Measurements from ENCODE around the gene SEMA6D.

DNA sequence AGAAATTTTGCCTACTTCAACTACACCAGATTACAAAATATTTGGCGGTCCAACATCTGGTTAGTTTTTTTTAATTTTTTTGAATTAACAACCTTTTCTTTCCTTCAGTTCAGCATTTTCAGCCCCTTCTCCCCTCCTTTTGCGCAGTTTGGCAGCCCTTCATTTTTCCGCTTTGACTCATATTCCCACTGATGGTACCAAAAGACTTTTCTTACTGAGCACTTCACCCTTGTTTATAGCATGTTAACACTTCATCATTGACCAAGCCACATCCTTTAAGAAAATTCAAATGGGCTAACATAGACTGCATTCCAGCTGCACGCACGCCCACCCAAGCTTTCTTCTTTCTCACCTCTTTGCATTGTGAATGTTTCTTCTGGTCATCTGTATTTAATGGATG lies 49.7 kb downstream of the SEMA6D start:
- TF ChIP-seq CTCF (conservative IDR thresholded peaks at IDR 0.05 in 1 of 2, IDR thresholded peaks at IDR 0.05 in 1 of 2; ENCODE audit: extremely low read depth in 1 of 2, insufficient read depth in 1 of 2, low read depth in 1 of 2, low read length in 2 of 2) (no peak), EZH2 (IDR thresholded peaks at IDR 0.05; ENCODE audit: borderline replicate concordance, low read length) (no peak)
